LoVo (cell line): Measurements from ENCODE around the gene INPP5E.

ENCODE experiments used
- DNase-seq: peaks from one replicate; pipeline ENCODE4 v3.0.0-alpha.2; 2016; ENCODE audit warnings: low spot score

INPP5E gene

DNA sequence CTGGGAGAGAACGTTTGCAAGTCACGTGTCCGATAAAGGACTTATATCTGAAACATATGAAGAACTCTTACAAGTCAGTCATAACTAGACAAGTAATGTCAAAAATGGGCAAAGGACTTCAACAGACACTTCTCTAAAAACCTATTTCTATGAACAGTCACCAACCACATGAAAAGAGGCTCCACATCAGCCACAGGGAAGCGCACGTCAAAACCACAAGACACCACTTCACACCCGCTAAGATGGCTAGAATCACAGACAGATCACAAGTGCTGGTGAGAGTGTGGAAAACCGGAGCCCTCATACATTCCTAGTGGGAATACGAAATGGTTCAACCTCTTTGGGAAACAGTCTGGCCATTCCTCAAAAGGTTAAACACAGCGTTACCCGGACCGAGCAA is 54.6 kb downstream of the INPP5E start:
- DNase-seq: no peak

DNA sequence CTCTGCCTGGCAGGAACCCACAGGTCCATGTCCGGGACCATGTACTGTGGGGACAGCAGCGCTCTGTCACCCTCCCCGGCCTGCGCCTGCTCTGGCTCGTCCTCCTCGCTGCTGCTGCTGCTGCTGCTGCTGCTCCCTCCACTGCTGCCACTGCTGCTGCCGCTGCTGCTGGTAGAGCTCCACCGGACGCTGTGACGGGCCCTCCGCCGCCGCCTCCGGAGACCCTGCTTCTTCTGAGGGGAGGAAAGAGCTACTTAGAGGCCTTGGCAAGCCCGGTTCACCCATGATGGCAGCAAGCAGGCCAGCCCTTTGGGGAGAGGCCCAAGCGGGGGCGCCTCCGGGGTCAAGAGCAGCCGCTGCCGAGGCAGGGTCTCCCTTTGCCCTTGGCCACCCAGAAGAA is 56.2 kb downstream of the INPP5E start:
- no peak for DNase-seq

DNA sequence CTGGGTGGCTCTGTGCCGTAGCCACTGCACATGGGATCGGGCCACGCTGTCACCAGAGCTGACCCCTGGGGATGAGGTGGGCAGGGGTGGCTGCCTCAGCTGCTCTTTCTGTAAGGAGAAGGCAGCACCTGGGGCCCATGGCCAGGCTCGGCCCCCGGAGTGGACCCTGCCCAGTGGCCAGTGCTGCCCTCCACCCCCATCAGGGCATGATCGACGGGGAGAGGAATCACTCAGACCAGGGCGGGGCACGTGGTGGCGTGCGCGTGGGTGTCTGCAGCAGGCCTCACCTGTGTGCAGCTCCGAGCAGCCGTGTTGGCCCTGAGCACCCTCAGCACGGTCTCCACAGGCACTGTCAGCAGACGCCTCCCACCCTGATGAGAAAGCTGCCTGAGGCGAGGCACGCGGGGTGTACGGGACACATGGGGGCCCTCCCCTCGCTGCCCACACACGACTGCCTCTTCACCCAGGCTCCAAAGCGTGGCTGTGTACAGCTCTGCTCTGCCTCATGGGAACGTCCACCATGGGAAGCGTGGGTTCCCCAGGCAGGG is 57.6 kb downstream of the INPP5E start:
- no peak for DNase-seq

DNA sequence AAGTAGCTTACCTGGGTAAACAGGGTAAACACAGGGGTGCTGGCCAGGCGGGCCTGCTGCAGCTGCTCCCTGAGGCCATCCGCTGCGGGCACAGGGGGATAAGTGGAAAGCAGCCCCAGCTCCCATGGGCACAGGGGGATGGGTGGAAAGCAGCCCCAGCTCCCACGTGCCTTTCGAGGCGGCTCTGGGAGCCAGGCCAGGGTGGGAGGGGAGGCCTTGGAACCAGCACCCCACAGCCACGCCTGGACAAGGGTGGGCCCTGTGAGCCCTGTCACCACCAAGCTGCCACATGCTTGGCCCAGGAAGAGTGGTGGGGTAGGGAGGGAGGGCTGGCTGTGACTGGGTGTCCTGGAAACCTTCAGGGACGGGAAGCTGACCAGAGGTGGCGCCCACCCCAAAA is 58.3 kb downstream of the INPP5E start:
- DNase-seq: no peak

DNA sequence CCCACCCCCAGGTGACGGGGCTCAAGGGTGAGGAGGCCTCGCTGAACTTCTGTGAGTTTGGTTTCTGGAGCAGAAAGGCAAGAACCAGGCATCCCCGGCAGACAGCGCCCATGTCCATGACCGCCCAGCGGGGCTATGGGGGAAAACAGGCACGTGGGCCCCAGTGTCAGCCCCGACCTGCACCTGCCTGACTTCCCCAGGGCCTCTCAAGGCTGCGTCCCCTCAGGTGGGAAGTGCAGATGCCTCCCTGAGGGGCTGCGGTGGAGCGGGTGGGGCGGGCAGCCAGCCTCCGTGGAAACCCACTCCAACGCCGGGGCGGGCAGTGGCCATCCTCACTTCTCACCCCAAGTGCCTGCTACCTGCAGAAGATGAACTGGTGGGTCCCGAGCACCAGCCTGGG is 59.3 kb downstream of the INPP5E start:
- no peak for DNase-seq

DNA sequence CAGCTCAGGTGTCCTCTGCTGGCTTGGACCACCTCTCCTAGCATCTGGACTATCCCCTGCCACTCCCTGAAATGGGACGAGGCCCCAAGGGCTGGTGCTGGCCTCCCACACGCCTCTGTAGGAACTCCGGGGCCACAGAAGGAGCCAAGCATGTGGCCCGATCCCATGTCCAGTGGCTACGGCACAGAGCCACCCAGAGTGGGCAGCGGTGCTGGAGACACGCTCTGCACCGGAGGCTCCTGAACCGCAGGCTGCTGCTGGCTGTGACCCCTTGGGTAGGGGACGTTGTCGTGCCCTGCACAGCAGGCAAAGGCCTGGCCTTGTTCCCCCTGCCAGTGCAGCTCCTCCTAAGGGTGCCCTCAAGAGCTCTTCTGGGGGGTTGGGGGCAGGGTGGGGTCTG is 59.8 kb downstream of the INPP5E start:
- no peak for DNase-seq

DNA sequence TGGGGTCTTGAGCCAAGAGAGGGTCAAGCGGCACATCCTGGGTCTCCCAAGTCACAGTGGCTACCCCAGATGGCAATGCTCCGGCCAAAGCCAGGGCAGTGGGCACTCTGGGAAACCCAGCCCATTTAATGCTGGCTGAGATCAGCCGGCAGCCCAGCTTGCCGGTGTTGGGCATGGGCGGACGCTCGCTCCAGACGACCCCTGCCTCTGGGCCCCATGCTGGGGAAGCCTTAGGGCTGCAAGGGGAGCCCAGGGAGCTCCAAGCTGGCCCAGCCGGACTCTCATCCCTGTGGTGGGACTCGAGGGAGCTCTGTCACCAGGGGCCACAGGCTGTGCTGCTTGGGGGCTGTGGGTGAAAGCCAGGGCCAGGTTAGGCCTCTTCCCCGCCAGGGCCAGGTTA is 60.2 kb downstream of the INPP5E start:
- no peak for DNase-seq

DNA sequence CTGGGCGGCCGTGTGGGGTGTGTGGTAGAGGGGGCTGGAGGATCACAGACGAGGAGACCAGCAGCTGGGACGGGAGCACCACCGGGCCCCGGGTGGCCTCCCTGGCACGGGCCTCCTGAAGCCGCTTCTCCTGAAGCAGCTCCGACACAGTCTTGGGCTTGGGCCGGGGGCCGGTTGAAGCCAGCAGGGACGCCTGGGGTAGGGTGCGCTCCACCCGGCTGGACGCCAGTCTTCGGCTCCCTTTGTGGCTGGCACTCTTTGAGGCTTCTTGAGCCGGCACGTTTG is 60.7 kb downstream of the INPP5E start:
- no peak for DNase-seq
